Dedifferentiated amniotic fluid mesenchymal stem cell (primary cell): ENCODE results near the gene SLC8A3.

Experiments
- DNase-seq: peaks from one replicate; pipeline ENCODE4 v3.0.0-alpha.2; 2016; ENCODE audit errors: extremely low spot score

SLC8A3 gene

GRCh38 chr14:70067810-70068209 lies 120.9 kb downstream of the SLC8A3 start:
- DNase-seq, result no peak

GRCh38 chr14:70064136-70064865 lies 124.5 kb downstream of the SLC8A3 start:
- no peak for DNase-seq

- no peak for DNase-seq
Observed at GRCh38 chr14:70061108-70061507, 127.6 kb downstream of the SLC8A3 start.

GRCh38 chr14:70059545-70059944 lies 129.2 kb downstream of the SLC8A3 start:
- DNase-seq, result no peak

GRCh38 chr14:70057519-70058136 lies 131.1 kb downstream of the SLC8A3 start:
- no peak for DNase-seq

GRCh38 chr14:70052990-70053389 lies 135.8 kb downstream of the SLC8A3 start:
- DNase-seq, result no peak

- DNase-seq, result no peak
Observed at GRCh38 chr14:70050136-70050535, 138.6 kb downstream of the SLC8A3 start.

- no peak for DNase-seq
Observed at GRCh38 chr14:70049605-70050004, 139.1 kb downstream of the SLC8A3 start.

GRCh38 chr14:70048313-70048654 lies 140.5 kb downstream of the SLC8A3 start:
- no peak for DNase-seq

GRCh38 chr14:70047598-70048312 lies 141.0 kb downstream of the SLC8A3 start:
- DNase-seq, result no peak

- DNase-seq, result no peak
Observed at GRCh38 chr14:70045844-70046535, 142.8 kb downstream of the SLC8A3 start.

- no peak for DNase-seq
Observed at GRCh38 chr14:70045310-70045709, 143.4 kb downstream of the SLC8A3 start.

GRCh38 chr14:70043001-70043400 lies 145.8 kb downstream of the SLC8A3 start:
- DNase-seq, result no peak

- DNase-seq, result no peak
Observed at GRCh38 chr14:70036665-70037064, 152.1 kb downstream of the SLC8A3 start.

GRCh38 chr14:70034257-70034656 lies 154.5 kb downstream of the SLC8A3 start:
- no peak for DNase-seq

GRCh38 chr14:70033561-70033960 lies 155.2 kb downstream of the SLC8A3 start:
- no peak for DNase-seq

GRCh38 chr14:70033116-70033515 lies 155.6 kb downstream of the SLC8A3 start:
- no peak for DNase-seq

GRCh38 chr14:70032447-70032846 lies 156.3 kb downstream of the SLC8A3 start:
- no peak for DNase-seq

- DNase-seq, result no peak
Observed at GRCh38 chr14:70032016-70032415, 156.7 kb downstream of the SLC8A3 start.

GRCh38 chr14:70029296-70030132 lies 159.2 kb downstream of the SLC8A3 start:
- DNase-seq, result no peak

- no peak for DNase-seq
Observed at GRCh38 chr14:70027785-70028428, 160.8 kb downstream of the SLC8A3 start.
